Stimulated activated effector memory CD8-positive, alpha-beta T cell treated with anti-CD3 and anti-CD28 coated beads, Interleukin-12 subunit alpha, Interleukin-12 subunit beta, amount 100 ng/mL, for 72 hours (primary cell): Measurements from ENCODE around the gene CFAP119.

Source experiments
- ATAC-seq: fragments of 150-1000 bp; cut with Tn5 transposase; 2 replicates; pipeline ENCODE4 v1.10.0; 2021
- DNase-seq, 2 donors: peaks; one replicate each; pipeline ENCODE4 v3.0.0; 2021 to 2022; ENCODE audit warnings: low spot score in 2 of 2
- H3K27ac Mint-ChIP-seq: one replicate; pipeline ENCODE4 v1.8.0; 2022; ENCODE audit warnings: mild to moderate bottlenecking, mixed read lengths
- H3K36me3 Mint-ChIP-seq: one replicate; pipeline ENCODE4 v1.8.0; 2022; ENCODE audit warnings: mild to moderate bottlenecking, mixed read lengths
- H3K4me1 Mint-ChIP-seq: one replicate; pipeline ENCODE4 v1.8.0; 2022; ENCODE audit warnings: mixed read lengths
- H3K4me3 Mint-ChIP-seq: one replicate; pipeline ENCODE4 v1.8.0; 2022; ENCODE audit warnings: mild to moderate bottlenecking, mixed read lengths
- H3K9me3 Mint-ChIP-seq: one replicate; pipeline ENCODE4 v1.8.0; 2022; ENCODE audit warnings: mixed read lengths

The CFAP119 gene

GRCh38 chr16:30757316-30757715 lies 4.5 kb downstream of the CFAP119 start:
- Mint-ChIP-seq H3K27ac (no peak overlapping the region), H3K9me3 (no peaks in the 10 kb centered on the region), H3K4me3 (no peak overlapping the region), H3K36me3 (peaks cover 63% of the 10 kb centered on the region), H3K4me1 (peaks cover 13% of the 10 kb centered on the region)
- no peak for DNase-seq
- ATAC-seq = no peak

- H3K36me3 Mint-ChIP-seq = peaks cover 63% of the 10 kb centered on the region
Measured at GRCh38 chr16:30756781-30757100, 5.1 kb downstream of the CFAP119 start.

GRCh38 chr16:30755955-30756780 lies 5.7 kb downstream of the CFAP119 start:
- Mint-ChIP-seq H3K27ac (no peak overlapping the region), H3K36me3 (peaks cover 63% of the 10 kb centered on the region), H3K9me3 (no peaks in the 10 kb centered on the region), H3K4me3 (no peak overlapping the region), H3K4me1 (peaks cover 16% of the 10 kb centered on the region)
- DNase-seq (no peak), ATAC-seq (no peak)

More at GRCh38 chr16:30756781-30757100, 5.1 kb downstream of the CFAP119 start:
- ATAC-seq = no peak
- Mint-ChIP-seq H3K27ac (no peak overlapping the region), H3K4me1 (peaks cover 13% of the 10 kb centered on the region), H3K9me3 (no peaks in the 10 kb centered on the region), H3K4me3 (no peak overlapping the region)
- no peak for DNase-seq

GRCh38 chr16:30753596-30753995 lies 8.3 kb downstream of the CFAP119 start:
- H3K27ac Mint-ChIP-seq = no peak overlapping the region
- no peak for ATAC-seq
- H3K36me3 Mint-ChIP-seq = peaks cover 86% of the 10 kb centered on the region

GRCh38 chr16:30750876-30751465 lies 10.9 kb downstream of the CFAP119 start:
- Mint-ChIP-seq H3K4me1 (peaks cover 42% of the 10 kb centered on the region), H3K36me3 (peaks cover 91% of the 10 kb centered on the region), H3K27ac (peak overlapping the region; percentile 21), H3K9me3 (no peaks in the 10 kb centered on the region), H3K4me3 (no peak overlapping the region)
- DNase-seq (no peak), ATAC-seq (no peak)

More at GRCh38 chr16:30753596-30753995, 8.3 kb downstream of the CFAP119 start:
- H3K4me1 Mint-ChIP-seq = peaks cover 26% of the 10 kb centered on the region
- no peak for DNase-seq
- H3K9me3 Mint-ChIP-seq = no peaks in the 10 kb centered on the region
- no peak overlapping the region for H3K4me3 Mint-ChIP-seq

- DNase-seq = no peak
- Mint-ChIP-seq H3K4me3 (peak overlapping the region; percentile 88), H3K4me1 (peaks cover 44% of the 10 kb centered on the region), H3K27ac (no peak overlapping the region), H3K9me3 (no peaks in the 10 kb centered on the region), H3K36me3 (peaks cover 87% of the 10 kb centered on the region)
- no peak for ATAC-seq
Measured at GRCh38 chr16:30750201-30750600, 11.7 kb downstream of the CFAP119 start.

- ATAC-seq (peak; percentile 54), DNase-seq (peak; percentile 23 to 72)
- peaks cover 85% of the 10 kb centered on the region for H3K36me3 Mint-ChIP-seq
- H3K4me1 Mint-ChIP-seq = peaks cover 47% of the 10 kb centered on the region
- H3K4me3 Mint-ChIP-seq = peak overlapping the region; percentile 88
- no peaks in the 10 kb centered on the region for H3K9me3 Mint-ChIP-seq
- H3K27ac Mint-ChIP-seq = peak overlapping the region; percentile 82
Measured at GRCh38 chr16:30748634-30749445, 13.0 kb downstream of the CFAP119 start.

- Mint-ChIP-seq H3K4me3 (peak within 1 kb of the TSS; percentile 88), H3K4me1 (peaks cover 47% of the 10 kb centered on the region), H3K27ac (peak within 1 kb of the TSS; percentile 82), H3K36me3 (peaks cover 85% of the 10 kb centered on the region), H3K9me3 (no peaks in the 10 kb centered on the region)
- ATAC-seq (peak; percentile 98), DNase-seq (peak; percentile 88 to 97)
Measured at GRCh38 chr16:30747799-30748633, 13.8 kb downstream of the CFAP119 start, which contains the start of gene PHKG2. PHKG2 (plus strand) TSS chr16:30748425; CDS start chr16:30748821, 396 bp downstream.

- DNase-seq (no peak), ATAC-seq (no peak)
- Mint-ChIP-seq H3K27ac (peak overlapping the region; percentile 82), H3K9me3 (no peaks in the 10 kb centered on the region), H3K36me3 (peaks cover 86% of the 10 kb centered on the region), H3K4me1 (peaks cover 47% of the 10 kb centered on the region), H3K4me3 (peak overlapping the region; percentile 88)
Measured at GRCh38 chr16:30747331-30747730, 14.5 kb downstream of the CFAP119 start.

GRCh38 chr16:30746638-30747175 lies 15.2 kb downstream of the CFAP119 start:
- Mint-ChIP-seq H3K9me3 (no peaks in the 10 kb centered on the region), H3K4me3 (no peak overlapping the region), H3K27ac (peak overlapping the region; percentile 82), H3K4me1 (peaks cover 53% of the 10 kb centered on the region), H3K36me3 (peaks cover 86% of the 10 kb centered on the region)
- DNase-seq (no peak), ATAC-seq (no peak)

GRCh38 chr16:30745082-30745481 lies 16.8 kb downstream of the CFAP119 start:
- peak overlapping the region; percentile 13 for H3K27ac Mint-ChIP-seq
- no peak overlapping the region for H3K4me3 Mint-ChIP-seq
- H3K36me3 Mint-ChIP-seq = peaks cover 85% of the 10 kb centered on the region
- DNase-seq (no peak), ATAC-seq (no peak)
- peaks cover 57% of the 10 kb centered on the region for H3K4me1 Mint-ChIP-seq
- no peaks in the 10 kb centered on the region for H3K9me3 Mint-ChIP-seq

GRCh38 chr16:30744183-30744582 lies 17.7 kb downstream of the CFAP119 start:
- Mint-ChIP-seq H3K36me3 (peaks cover 83% of the 10 kb centered on the region), H3K9me3 (no peaks in the 10 kb centered on the region), H3K4me3 (no peak overlapping the region), H3K4me1 (peaks cover 50% of the 10 kb centered on the region), H3K27ac (no peak overlapping the region)
- DNase-seq (no peak), ATAC-seq (no peak)

GRCh38 chr16:30743716-30744115 lies 18.1 kb downstream of the CFAP119 start:
- H3K36me3 Mint-ChIP-seq = peaks cover 83% of the 10 kb centered on the region
- peak overlapping the region; percentile 36 for H3K27ac Mint-ChIP-seq
- H3K4me3 Mint-ChIP-seq = no peak overlapping the region

GRCh38 chr16:30741461-30741914 lies 20.4 kb downstream of the CFAP119 start:
- ATAC-seq = no peak

More at GRCh38 chr16:30743716-30744115, 18.1 kb downstream of the CFAP119 start:
- ATAC-seq (no peak), DNase-seq (no peak)
- peaks cover 50% of the 10 kb centered on the region for H3K4me1 Mint-ChIP-seq
- no peaks in the 10 kb centered on the region for H3K9me3 Mint-ChIP-seq

More at GRCh38 chr16:30741461-30741914, 20.4 kb downstream of the CFAP119 start:
- Mint-ChIP-seq H3K36me3 (peaks cover 90% of the 10 kb centered on the region), H3K4me1 (peaks cover 41% of the 10 kb centered on the region), H3K9me3 (no peaks in the 10 kb centered on the region), H3K27ac (peak overlapping the region; percentile 72), H3K4me3 (no peak overlapping the region)
- DNase-seq = no peak
